Vagina (tissue), 2 donors: Measurements from ENCODE around the gene RUNX3.

ENCODE experiments used
- CTCF ChIP-seq, 3 experiments: fragments of 450-650 bp in 2 of 3; fragments of 200-600 bp in 1 of 3; sonication (generic) in 1 of 3; IDR thresholded peaks; one replicate each; pipeline ENCODE4 v1.5.1; 2017 to 2019; ENCODE audit warnings: antibody characterized with exemption in 3 of 3, mild to moderate bottlenecking in 2 of 3, moderate library complexity in 2 of 3
- POLR2AphosphoS5 ChIP-seq, 2 donors: sonication (generic); formaldehyde crosslinking; IDR thresholded peaks; one replicate each; pipeline ENCODE4 v1.9.0; 2017; ENCODE audit warnings: antibody characterized with exemption in 2 of 2, mild to moderate bottlenecking in 2 of 2, low read depth in 1 of 2; ENCODE audit not compliant: insufficient read depth in 1 of 2

DNA sequence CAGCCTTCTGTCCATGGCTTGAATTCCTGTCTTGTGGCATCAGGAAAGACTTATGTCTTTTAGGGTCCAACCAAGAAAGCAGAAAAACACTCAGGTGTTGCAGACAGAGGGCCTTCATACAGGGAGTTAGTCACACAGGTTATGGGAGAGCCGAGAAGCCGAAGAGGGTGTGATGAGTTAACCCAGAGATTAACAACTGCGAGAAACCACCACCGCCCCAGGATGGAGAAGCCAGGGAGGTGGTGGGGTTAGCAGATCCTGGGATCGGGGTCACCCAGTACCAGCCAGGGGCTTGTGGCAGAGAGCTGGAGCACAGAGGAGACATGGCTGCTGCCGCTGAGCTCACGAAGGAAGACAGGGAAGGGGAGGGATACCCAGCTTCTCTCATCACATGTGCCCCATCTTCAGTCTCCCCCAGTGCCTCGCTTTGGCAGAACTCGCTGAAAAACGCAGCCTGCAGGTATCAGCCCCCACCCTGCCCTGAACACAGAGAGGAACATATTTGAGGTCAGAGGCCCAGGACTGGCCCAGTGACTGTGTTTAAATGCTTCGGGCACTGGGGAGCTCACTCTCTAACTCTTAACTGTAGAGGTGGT, 58.7 kb downstream of the RUNX3 start:
- no peak for TF ChIP-seq CTCF (IDR thresholded peaks at IDR 0.05)
- no peak for TF ChIP-seq POLR2AphosphoS5 (IDR thresholded peaks at IDR 0.05; ENCODE audit: insufficient read depth in 1 of 2, low read depth in 1 of 2)
